ENCODE results near the gene SRPRB.

SRPRB gene

DNA sequence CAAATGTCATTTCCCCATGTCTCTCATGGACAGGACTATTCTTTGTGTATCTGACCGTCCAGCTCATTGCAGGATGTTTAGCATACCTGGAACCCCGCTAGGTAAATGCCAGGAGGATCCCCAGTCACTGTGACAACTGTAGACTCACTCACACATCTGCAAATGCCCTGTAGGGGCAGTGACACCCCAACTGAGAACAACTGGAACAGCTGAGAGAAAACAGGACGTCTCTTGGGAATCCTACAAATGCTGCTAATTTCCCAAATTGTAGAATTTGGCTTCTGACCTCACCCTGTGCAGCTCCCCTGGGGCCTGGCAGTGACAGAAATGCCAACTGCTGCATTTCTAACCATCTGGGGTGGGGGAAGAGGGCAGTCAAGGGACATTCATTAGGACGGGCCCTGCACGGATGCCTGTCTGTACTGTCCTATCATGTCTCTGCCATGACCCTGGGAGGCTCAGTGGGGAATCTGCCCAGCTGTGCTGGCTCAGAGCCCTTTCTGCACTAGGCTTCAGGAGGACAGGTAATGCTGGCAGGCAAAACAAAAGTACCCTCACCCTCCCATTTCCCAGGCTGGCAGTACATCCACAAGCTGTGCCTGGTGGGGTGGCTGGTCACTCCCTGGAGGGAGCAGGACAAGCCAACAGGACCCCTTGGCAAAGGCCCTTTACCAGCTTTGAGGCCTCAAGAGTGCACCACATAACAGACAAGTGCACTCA is 59.7 kb downstream of the SRPRB start:
- DNase-seq (ENCODE audit: low read depth in 2 of 2), result no peak

DNA sequence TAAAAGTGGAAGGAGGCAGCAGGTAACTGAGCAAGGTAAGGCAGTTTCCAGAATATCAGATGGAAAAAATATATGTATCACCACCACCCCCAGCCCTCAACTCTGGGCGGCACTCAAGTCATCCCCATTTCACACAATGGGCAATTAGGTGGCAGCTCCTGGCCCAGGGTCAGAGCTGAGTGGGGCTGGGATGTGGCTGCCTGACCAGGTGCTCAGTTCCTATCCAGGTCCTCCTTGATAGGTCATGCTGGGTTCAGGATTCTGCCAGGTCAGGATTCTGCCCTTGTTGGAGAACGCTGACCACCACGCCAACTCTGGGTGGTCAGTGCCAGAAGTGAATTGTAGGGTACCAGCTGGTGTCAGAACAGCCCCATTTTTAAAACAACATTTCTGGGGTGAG is 60.5 kb downstream of the SRPRB start:
- DNase-seq (ENCODE audit: low read depth in 2 of 2), result no peak

DNA sequence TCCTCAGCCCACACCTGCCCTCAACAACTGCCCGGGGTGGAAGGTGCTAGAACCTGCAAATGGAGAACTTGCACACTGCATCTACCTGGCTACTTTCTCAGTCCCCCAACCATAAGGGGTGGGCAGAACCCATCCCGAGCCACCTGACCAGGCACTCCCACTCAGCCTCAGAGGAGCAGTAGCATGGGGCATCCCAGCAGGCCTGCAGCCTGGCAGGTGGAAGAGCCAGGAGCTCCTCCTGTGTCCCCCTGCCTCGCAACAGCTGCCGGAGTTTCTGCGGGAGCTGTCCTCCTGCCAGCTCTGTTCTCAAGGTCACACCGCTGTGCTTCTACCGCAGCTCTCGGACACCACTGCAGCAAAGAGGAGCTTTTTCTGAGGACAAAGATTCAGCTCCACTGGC is 62.6 kb downstream of the SRPRB start:
- no peak for DNase-seq (ENCODE audit: low read depth in 2 of 2)

DNA sequence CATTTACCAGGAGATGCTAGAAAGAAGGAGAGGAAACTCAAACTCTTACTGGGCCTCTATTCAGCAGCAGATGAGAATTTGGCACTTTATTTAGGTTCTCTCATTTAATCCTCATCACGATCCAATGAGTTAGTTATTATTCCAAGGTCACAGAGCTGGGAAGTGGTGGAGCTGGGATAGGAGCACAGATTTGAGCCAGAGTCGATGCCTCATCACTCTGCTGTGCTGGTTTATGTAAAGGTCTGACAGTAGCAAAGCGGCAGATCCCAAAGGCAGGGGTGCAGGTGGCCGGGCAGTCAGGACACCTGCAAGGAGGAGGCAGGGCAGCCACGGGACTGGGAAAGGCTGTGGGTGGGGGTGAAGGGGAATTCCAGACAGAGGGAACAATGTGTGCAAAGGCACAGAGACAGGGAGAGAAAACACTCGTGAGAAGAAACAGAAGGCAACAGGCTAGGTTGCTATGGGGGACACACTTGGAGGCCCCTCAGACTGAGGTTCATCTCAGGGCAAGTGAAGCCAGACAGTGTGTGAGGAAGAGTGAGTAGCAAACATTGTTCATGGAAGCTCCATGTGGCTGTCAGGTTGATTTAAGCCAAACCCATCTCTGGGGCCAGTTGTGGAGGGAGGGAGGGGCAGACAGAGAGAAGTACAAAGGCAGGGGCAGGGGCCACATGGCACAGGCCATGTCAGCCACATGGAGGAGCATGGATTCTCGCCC is 63.3 kb downstream of the SRPRB start:
- DNase-seq (ENCODE audit: low read depth in 2 of 2), result no peak

DNA sequence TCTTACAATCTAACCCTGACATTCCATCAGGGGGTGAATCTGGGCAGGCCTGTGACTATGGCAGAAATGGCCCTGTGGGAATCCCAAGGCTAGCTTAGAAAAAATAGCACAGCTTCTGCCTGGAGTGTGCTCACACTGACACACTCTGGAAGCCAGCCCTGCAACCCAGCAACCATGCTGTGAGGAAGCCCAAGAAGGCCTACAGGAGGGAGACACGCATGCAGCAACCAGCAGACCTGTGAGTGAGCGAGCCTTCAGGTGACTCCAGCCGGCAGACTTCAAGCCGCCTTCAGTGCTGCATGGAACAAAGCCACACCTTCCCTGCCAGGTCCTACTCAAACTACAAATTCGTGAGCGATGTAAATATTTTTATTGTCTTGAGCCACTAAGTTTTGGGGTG is 64.0 kb downstream of the SRPRB start:
- no peak for DNase-seq (ENCODE audit: low read depth in 2 of 2)

DNA sequence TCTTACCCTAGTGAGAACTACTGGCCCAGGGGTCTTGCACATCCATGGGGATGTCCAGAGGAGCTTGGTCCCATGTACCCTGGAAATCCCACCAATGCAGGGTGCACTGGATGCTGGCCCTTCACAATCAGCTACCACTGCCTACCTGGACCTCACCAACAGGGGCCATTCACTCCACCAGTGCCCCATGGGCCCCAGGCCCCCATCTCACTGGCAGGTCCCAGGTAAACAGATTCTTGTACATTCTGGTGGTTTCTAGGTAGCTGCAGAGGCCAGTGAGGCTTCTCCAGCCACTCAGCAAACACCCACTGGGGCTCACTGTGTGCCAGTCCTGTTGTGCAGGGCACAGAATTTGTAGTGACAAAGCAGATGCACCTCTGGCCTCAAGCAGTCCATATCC is 65.2 kb downstream of the SRPRB start:
- DNase-seq (ENCODE audit: low read depth in 2 of 2), result no peak

All from stimulated activated CD4-positive, alpha-beta T cell treated with anti-CD3 and anti-CD28 coated beads, Interleukin-1b, Interleukin-23, amount 100 ng/mL, for 1 hour (primary cell).